HG03439 (cell line): ENCODE measurements around the gene CIRBP.
A peak's percentile ranks its signal among the peaks of the same experiment; 100 is the strongest.

Source experiments
- ATAC-seq: cut with Tn5 transposase; IDR thresholded peaks from one replicate; pipeline ENCODE4 v1.9.1; 2021; ENCODE audit warnings: mild to moderate bottlenecking, moderate library complexity; ENCODE audit not compliant: unreplicated experiment

CIRBP gene

DNA sequence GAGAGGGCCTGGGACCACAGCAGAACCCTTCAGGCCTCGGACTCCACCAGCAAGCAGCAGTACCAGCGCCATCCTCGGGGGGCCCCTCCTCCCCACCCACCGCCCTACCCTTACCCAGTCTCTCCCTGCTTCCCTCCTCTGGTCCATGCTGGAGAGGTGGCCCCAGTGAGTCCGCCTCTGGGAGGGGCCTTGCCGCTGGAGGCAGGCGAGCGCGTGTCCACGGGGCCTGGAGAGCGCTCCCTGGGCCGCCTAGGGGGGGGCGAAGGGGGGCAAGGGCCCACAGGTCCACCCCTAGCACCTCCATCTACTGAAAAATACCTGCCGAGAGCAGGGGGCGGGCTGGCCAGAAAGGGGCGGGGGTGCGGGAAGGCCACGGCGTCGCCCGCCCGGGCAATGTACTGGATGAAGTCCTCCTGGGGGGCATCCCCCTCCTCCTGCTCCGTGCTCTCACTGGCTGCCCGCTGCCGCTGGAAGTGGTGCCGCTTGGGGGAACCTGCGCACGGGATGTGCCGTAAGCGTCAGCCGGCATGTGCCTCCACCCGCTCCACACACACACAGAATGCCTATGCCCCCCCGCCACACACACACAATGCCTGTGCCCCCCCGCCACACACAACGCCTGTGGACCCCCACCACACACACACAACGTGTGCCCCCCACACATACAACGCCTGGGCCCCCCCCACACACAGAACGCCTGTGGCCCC lies 38.2 kb upstream of the CIRBP start:
- ATAC-seq = no peak

DNA sequence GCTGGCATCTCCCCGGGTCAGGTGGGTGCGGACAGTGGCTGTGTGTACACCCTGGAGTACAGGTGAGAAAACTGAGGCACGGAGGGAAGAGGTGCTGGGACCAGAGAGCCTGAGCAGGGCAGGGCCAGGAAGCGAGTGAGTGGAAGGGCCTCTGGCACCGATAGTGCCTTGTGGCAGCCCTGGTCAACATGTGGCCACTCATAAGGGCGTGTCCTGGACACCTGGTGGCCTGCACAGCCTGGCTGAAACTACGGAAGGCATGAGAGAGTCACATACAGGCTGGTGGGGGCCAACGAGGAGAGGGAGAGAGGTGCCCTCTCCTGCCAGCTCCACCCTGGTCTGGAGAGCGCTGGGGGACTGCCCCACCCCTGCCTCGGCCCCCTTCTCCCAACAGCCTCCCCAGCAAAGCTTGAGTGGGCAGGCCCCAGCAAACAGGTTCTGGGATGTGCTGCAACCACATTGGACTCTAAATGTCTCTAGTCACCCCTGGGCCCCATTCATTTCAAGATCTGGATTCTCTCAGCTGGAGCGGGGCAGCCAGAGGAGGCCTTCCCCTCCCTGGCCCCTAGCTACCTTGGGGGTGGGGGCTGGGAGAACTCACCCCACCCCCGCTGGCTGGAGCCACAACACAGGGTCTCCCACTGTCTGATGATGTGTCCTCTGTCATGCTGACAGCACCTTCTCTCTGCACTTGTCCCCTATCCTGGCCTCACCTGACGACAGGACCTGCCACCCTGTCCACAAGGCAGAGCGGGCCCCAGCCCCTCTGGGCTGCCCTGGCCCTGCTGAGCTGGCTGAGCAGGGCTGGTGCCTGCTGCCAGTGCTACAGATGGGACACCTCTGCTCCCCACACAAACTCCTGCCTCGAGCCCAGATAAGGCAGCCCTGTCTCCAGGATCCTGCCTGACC lies 37.1 kb upstream of the CIRBP start:
- no peak for ATAC-seq

DNA sequence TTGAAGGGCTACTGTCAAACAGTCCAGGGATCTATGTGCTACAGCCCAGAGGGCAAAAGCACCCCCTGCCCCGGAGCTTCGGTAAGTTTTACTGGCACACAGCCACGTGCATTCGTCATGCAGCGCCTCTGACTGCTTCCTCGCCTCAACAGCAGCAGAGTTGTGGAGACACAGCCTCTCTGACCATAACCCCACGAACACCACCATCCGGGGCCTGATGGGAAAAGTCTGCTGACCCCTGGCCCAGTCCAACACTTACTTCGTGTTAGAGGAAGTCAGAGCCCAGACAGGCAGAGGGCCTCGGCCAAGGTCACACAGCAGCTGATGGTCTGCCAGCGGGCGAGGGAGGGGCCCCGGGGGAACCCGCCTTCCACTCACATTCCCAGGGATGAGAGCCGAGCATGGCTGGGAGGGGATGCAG lies 36.5 kb upstream of the CIRBP start:
- ATAC-seq = no peak

DNA sequence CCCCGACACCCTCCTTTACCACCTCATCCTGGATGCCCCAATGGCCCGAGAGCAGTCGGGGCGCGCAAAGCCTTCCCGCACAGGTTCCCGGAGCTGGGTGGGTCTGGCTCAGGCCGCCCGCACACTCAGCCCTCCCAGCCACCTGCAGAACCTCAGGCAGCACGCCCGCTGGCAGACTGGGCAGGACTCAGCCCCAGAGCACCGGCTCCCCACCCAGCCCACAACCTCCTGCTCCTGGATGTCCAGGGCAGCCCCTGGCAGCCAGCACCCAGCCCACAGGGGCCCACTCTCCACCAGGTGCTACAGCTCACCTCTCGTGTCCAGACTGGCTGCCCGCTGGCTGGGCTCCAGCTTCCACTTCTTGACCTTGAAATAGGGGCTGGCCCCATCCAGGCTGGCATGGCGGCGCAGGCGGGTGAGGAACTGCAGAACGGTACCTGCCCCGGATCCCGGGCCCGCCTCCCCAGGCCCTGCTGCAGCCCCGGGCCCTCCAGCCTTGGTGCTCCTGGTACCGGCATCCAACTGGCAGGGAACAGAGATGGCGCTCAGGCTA lies 35.9 kb upstream of the CIRBP start:
- no peak for ATAC-seq

DNA sequence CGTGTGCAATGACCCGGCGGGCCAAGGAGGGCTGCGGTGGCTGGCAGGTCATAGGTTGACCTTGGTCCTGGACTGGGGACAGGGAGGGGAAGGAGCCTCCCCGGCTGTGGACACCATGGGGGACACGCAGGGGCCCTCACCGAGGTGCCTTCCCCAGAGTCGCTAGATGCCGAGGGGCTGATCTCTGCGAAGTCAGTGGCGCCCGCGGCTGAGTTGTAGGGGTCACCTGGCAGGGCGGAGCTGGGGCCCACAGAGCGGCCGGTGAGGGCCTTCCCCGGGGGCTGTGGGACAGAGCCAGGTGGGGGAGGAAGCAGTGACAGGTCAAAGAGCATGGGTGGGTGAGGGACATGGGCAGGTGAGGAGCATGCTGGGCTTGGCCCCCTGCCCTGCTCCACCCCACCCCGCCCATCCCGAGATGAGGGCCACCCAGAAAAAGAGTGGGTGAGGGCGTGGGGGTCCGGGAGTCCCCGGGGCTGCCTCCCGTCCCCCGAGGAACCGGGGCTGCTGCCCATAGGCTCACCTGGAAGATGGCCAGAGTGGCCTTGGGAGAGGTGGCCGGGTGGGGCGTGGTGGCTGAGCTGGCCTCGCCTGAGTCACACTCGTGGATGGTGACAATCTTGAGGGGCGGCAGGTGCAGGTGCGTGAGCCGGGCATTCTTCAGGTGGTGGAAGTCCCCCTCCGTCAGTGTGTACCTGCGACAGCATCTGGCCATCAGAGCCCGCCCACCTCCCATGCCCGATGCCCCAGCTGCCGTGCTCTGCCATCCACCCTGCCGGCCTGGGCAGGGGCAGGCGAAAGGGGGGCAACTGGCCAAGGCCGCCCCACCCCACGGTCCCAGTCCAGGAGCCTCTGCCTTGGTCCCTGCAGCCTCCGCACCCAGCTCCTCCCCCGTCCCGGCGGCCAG lies 34.8 kb upstream of the CIRBP start:
- ATAC-seq = no peak

- no peak for ATAC-seq
Measured at GRCh38 chr19:1234955-1235380, 34.2 kb upstream of the CIRBP start.

- no peak for ATAC-seq
Measured at GRCh38 chr19:1235625-1236538, 33.2 kb upstream of the CIRBP start.

DNA sequence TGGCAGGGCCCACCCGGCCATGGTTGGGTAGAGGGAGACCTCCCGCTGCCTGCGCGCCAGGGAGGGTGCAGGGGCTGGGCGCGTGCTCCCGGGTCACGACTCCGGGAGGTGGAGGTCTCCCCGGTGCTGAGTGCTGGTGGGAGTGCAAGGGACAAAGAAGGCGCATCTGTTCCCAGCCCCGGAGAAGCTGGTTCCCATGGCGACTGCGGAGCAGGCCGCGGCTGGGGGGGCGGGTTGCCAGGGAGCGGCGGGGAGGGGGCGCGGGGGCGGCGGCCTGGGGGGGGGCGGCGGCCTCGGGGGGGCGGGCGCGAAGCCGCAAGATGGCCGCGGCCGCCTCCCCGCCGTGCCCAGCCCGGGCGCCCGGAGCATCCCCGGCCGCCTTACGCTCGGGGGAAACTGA lies 32.6 kb upstream of the CIRBP start:
- no peak for ATAC-seq

DNA sequence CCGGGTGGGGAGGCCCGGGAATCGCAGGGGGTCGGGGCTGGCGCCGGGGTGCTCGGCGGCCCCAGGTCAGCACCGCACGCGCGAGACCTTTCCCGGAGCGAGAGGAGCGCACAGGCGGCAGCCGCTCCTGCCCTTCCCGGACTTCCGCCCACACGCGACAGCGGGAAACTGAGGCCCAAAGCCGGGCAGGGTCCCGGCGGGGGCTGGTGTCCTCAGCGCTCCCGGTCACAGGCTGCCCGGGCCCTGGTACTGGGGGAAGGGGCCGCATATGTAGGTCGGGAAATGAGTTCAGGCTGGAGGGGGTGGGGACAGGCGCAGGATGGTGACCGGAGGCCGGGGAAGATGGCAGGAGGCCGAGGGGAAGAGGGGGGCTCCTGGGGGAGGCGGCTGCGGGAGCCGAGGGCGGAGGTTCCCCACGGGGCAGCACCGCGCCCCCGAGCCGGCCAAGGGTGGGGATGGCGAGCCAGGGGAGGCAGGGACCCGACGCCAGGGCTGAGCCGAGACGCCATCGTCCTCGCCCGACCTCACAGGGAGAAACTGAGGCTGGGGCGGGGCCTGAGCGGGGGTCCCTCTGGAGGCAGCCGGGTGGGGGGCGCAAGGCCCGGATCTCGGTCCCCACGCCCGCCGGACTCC lies 32.0 kb upstream of the CIRBP start:
- no peak for ATAC-seq

- no peak for ATAC-seq
Measured at GRCh38 chr19:1237754-1238368, 31.3 kb upstream of the CIRBP start, which contains the start of gene CBARP. Gene CBARP, minus strand, starts transcription at chr19:1238005. Its CDS starts 1,905 bp downstream, at chr19:1236100.

GRCh38 chr19:1238369-1239303 lies 30.5 kb upstream of the CIRBP start:
- ATAC-seq = no peak

GRCh38 chr19:1239420-1239795 lies 29.7 kb upstream of the CIRBP start:
- no peak for ATAC-seq

DNA sequence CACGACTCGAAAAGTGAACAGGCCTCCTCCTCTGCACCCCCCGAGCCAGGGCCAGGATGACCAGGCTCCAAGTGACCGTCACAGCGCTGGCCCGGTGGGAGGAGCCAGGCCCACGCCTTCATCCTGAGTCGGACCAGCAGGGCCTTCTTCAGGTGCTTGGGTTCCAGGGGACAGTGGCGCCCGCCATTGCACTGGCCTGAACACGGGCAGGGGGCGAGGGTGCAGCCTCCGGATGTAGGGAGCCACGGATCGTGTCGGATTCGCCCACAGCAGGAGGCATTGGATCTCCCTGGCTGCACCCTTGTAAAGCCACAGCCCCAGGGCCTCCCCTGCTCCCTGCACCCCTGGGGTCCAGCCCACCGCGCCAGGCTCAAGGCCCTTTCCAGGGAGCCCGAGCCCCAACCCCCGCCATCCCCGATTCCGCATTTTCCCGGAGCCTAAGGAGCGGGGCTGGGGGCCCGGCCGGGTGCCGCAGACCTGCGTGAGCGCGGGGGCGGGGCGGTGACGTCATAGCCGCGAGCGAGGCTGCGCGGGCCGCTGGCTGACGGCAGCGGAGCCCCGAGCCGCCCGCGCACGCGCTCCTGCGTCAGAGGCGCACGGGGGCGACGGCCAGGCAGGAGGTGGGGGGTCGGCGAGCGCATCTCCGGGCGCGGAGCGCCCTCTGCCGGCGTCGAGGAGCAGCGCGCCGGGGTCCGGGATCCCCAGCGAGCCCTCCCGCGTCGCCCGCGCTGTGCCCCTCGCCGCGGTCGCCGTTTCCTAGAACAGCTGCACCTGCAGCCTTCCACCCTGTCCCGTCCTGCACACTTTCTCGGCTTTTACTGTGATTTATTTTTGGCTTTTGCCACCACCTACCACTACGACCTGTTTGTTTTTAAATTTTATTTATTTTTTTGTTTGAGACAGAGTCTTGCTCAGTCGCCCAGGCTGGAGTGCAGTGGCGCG lies 29.1 kb upstream of the CIRBP start:
- peak; percentile 35 for ATAC-seq

DNA sequence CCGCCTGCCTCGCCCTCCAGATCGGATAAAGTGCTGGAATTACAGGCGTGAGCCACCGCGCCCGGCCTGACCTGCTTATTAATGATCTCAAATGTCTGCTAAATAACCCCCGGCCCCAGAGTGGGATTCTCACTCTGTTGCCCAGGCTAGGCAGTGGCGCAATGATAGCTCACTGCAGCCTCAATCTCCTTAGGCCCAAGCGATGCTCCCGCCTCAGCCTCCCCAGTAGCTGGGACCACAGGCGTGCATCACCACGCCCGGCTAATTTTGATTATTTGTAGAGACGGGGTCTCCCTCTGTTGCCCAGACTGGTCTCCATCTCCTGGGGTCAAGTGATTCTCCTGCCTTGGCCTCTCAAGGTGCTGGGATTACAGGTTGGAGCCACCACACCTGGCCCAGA lies 28.2 kb upstream of the CIRBP start:
- ATAC-seq = no peak

- ATAC-seq = peak; percentile 48
Measured at GRCh38 chr19:1241417-1242095, 27.6 kb upstream of the CIRBP start, which contains the start of gene ATP5F1D. Gene ATP5F1D, plus strand, starts transcription at chr19:1241751. Its CDS starts 100 bp downstream, at chr19:1241851.
